Endothelial cell of umbilical vein (primary cell): ENCODE results near the gene UGCG. TPM values are rescaled to one million over a fixed set of nuclear protein-coding genes. Genes with fewer than 3 reads are reported as not detected.

Source experiments
- BruUV-seq: library from RNA; stranded (reverse); fragments of 400-500 nt; replicated peaks from 2 replicates; lab custom pipeline; 2021; lab: Mats Ljungman, UMichigan
- CTCF ChIA-PET: fragments of 300-600, 350-600 bp; sonication (Branson Sonifier 250); formaldehyde crosslinking; loops from one replicate; lab custom pipeline; 2021; ENCODE audit warnings: antibody characterized with exemption, inconsistent platforms; lab: Charles Lee
- POLR2A ChIA-PET: fragments of 300-600, 350-600 bp; sonication (Branson Sonifier 250); formaldehyde crosslinking; loops from one replicate; lab custom pipeline; 2021; ENCODE audit warnings: antibody characterized with exemption, inconsistent platforms; lab: Charles Lee
- DNase-seq: peaks from one replicate; pipeline ENCODE4 v3.0.0-alpha.2; 2011; ENCODE audit warnings: low read depth, low spot score
- FAIRE-seq: peaks from 2 replicates; lab custom pipeline; 2011; peaks lifted over from hg19 to GRCh38; lab: Jason Lieb, UNC
- H2AFZ ChIP-seq: 2 replicates; pipeline ENCODE4 v1.6.0; 2012; ENCODE audit warnings: low read depth, low read length, control low read depth, inconsistent platforms
- H3K27ac ChIP-seq: 2 replicates; pipeline ENCODE4 v1.5.1; 2011; ENCODE audit warnings: low read depth, mild to moderate bottlenecking, control low read depth, low read length, moderate library complexity; ENCODE audit not compliant: insufficient read depth
- H3K27me3 ChIP-seq, 2 experiments: 2 replicates each; pipeline versions ENCODE4 v1.6.0 to v1.6.1; 2011; ENCODE audit warnings: low read length in 2 of 2, mixed read lengths in 1 of 2; ENCODE audit not compliant: control insufficient read depth in 2 of 2, insufficient read depth in 2 of 2
- H3K36me3 ChIP-seq, 2 experiments: 2 replicates in 1 of 2; 3 replicates in 1 of 2; pipeline ENCODE4 v1.5.1; 2011; ENCODE audit warnings: low read length in 2 of 2, mild to moderate bottlenecking in 1 of 2, moderate library complexity in 1 of 2; ENCODE audit not compliant: control insufficient read depth in 2 of 2, insufficient read depth in 2 of 2; ENCODE audit errors: extremely low read depth in 1 of 2
- H3K4me1 ChIP-seq: 3 replicates; pipeline ENCODE4 v1.5.1; 2011; ENCODE audit warnings: mild to moderate bottlenecking, low read length; ENCODE audit not compliant: control insufficient read depth, insufficient read depth; ENCODE audit errors: extremely low read depth
- H3K4me2 ChIP-seq: 2 replicates; pipeline ENCODE4 v1.6.1; 2011; ENCODE audit warnings: low read length, control low read depth, mixed read lengths; ENCODE audit not compliant: insufficient read depth
- H3K4me3 ChIP-seq, 3 experiments: fragments of 200-600 bp in 1 of 3; sonication (generic), shearing (Covaris generic) in 1 of 3; replicated peaks in 1 of 3; 2 replicates each; pipeline ENCODE4 v1.5.1; 2011 to 2016; ENCODE audit warnings: control low read depth in 3 of 3, low read length in 3 of 3, mild to moderate bottlenecking in 2 of 3, inconsistent platforms in 1 of 3, low read depth in 1 of 3, moderate library complexity in 1 of 3; ENCODE audit not compliant: insufficient read depth in 1 of 3
- H3K79me2 ChIP-seq: 2 replicates; pipeline ENCODE4 v1.6.0; 2012; ENCODE audit warnings: low read length, inconsistent platforms; ENCODE audit not compliant: control insufficient read depth, insufficient read depth
- H3K9ac ChIP-seq: replicated peaks from 2 replicates; pipeline ENCODE3; 2011; ENCODE audit warnings: low read length, control low read depth; ENCODE audit not compliant: insufficient read depth; ENCODE audit errors: extremely low read depth
- H3K9me1 ChIP-seq: replicated peaks from 3 replicates; pipeline ENCODE4 v1.6.0; 2011; ENCODE audit warnings: mild to moderate bottlenecking, low read length; ENCODE audit not compliant: control insufficient read depth, insufficient read depth; ENCODE audit errors: extremely low read depth
- H3K9me3 ChIP-seq: replicated peaks from 2 replicates; pipeline ENCODE4 v1.5.1; 2012; ENCODE audit warnings: low read length, inconsistent platforms; ENCODE audit not compliant: control insufficient read depth, insufficient read depth
- H4K20me1 ChIP-seq: replicated peaks from 2 replicates; pipeline ENCODE3; 2011; ENCODE audit warnings: mild to moderate bottlenecking, low read length; ENCODE audit not compliant: control insufficient read depth, insufficient read depth; ENCODE audit errors: extremely low read depth
- CTCF ChIP-seq, 2 donors: IDR thresholded peaks; 1 replicate in 1 of 2; 2 replicates in 1 of 2; pipeline ENCODE4 v1.5.1; 2011; ENCODE audit warnings: low read length in 2 of 2, mild to moderate bottlenecking in 2 of 2, moderate library complexity in 2 of 2, control low read depth in 1 of 2, inconsistent platforms in 1 of 2, low read depth in 1 of 2; ENCODE audit not compliant: insufficient read depth in 1 of 2; ENCODE audit errors: extremely low read depth in 1 of 2
- EZH2 ChIP-seq: IDR thresholded peaks from 2 replicates; pipeline ENCODE4 v1.6.1; 2012; ENCODE audit warnings: borderline replicate concordance, low read depth, mild to moderate bottlenecking, moderate library complexity, low read length, inconsistent platforms; ENCODE audit not compliant: severe bottlenecking
- FOS ChIP-seq: IDR thresholded peaks from 2 replicates; pipeline ENCODE4 v1.6.1; 2011; ENCODE audit warnings: mild to moderate bottlenecking, low read length, moderate library complexity, borderline replicate concordance; ENCODE audit not compliant: insufficient read depth
- GATA2 ChIP-seq: IDR thresholded peaks from 2 replicates; pipeline ENCODE4 v1.7.0; 2011; ENCODE audit warnings: low read depth, mild to moderate bottlenecking, moderate library complexity, mixed read lengths, low read length; ENCODE audit not compliant: insufficient read length, insufficient read depth
- JUN ChIP-seq: IDR thresholded peaks from 2 replicates; pipeline ENCODE4 v1.6.1; 2011; ENCODE audit warnings: borderline replicate concordance, low read depth; ENCODE audit not compliant: insufficient read length, insufficient read depth
- MAX ChIP-seq: IDR thresholded peaks from 2 replicates; pipeline ENCODE4 v1.6.1; 2011; ENCODE audit not compliant: insufficient read depth, insufficient read length
- MYC ChIP-seq: IDR thresholded peaks from one replicate; pipeline ENCODE4 v1.6.1; 2011; ENCODE audit warnings: mild to moderate bottlenecking, low read depth, low read length
- POLR2A ChIP-seq: IDR thresholded peaks from 2 replicates; pipeline ENCODE4 v1.6.1; 2012; ENCODE audit warnings: low read depth, mild to moderate bottlenecking, control low read depth, low read length
- POLR2AphosphoS5 ChIP-seq: IDR thresholded peaks from 2 replicates; pipeline ENCODE4 v1.6.1; 2012; ENCODE audit warnings: low read depth, mild to moderate bottlenecking, control low read depth, low read length, moderate library complexity; ENCODE audit not compliant: insufficient read depth
- dilution Hi-C: fragments of 300-500 bp; cut with MboI; formaldehyde crosslinking; loops from one replicate; pipeline ENCODE4 v1.15.0; 2019; ENCODE audit warnings: low sequenced_read_pairs; ENCODE audit not compliant: extremely low pct_ligation_motif_present
- intact Hi-C: fragments of 100-400 bp; cut with micrococcal nuclease; formaldehyde crosslinking; loops from one replicate; pipeline ENCODE4 v1.10.0; 2022
- polyA plus RNA-seq, 4 experiments: library from polyadenylated mRNA; depleted of rRNA in 3 of 4; stranded (reverse) in 3 of 4; unstranded in 1 of 4; fragments of >200 nt; gene quantifications; 2 replicates each; pipeline versions ENCODE4 v1.2.1 to v1.2.3, GENCODE V29; 2011 to 2012; ENCODE audit warnings: missing spikeins in 1 of 4
- total RNA-seq: library from RNA; stranded (reverse); gene quantifications from 2 replicates; pipeline ENCODE4 v1.2.3, GENCODE V29; 2021

The UGCG gene
- total and polyA plus RNA-seq, 2 donors (not counting 3 experiments of a cell fraction or from before 2014, with no cell fraction given): 28.5 to 38.5 TPM

GRCh38 chr9:111936391-111936790 is 39.8 kb downstream of the UGCG start:
- dilution Hi-C loops: no loop called here
- no peak for FAIRE-seq

GRCh38 chr9:111937301-111937700 is 40.7 kb downstream of the UGCG start:
- Histone ChIP-seq H3K4me3 (no peak overlapping the region), H3K79me2 (no peaks in the 10 kb centered on the region), H3K9me1 (no peaks in the 10 kb centered on the region), H3K27ac (no peak overlapping the region), H3K4me2 (no peak overlapping the region), H3K27me3 (no peaks in the 10 kb centered on the region), H3K36me3 (peaks cover 3 to 7% of the 10 kb centered on the region in 2 experiments), H3K4me1 (peaks cover 6% of the 10 kb centered on the region), H3K9ac (no peak overlapping the region), H3K9me3 (no peaks in the 10 kb centered on the region), H2AFZ (no peak overlapping the region), H4K20me1 (no peaks in the 10 kb centered on the region)
- ChIA-PET CTCF (interaction anchor here (0.9 to 3.0 kb wide), 5 partner anchors 18 to 178 kb away, joined by 3 to 17 read pairs (median 3); no protein-coding TSS in a partner anchor), POLR2A (interaction anchor here (0.5 kb wide), 1 partner anchor 14 kb away, joined by 3 read pairs; no protein-coding TSS in a partner anchor)
- DNase-seq (no peak), FAIRE-seq (no peak)
- BruUV-seq: no TSS peak
- dilution Hi-C loops: no loop called here
- TF ChIP-seq JUN: no peak
- TF ChIP-seq EZH2: no peak
- no peak for TF ChIP-seq MYC
- TF ChIP-seq FOS: no peak
- no peak for TF ChIP-seq CTCF (IDR thresholded peaks at IDR 0.05; ENCODE audit: extremely low read depth in 1 of 2, insufficient read depth in 1 of 2, low read depth in 1 of 2, low read length in 2 of 2)
- no peak for TF ChIP-seq MAX
- no peak for TF ChIP-seq POLR2AphosphoS5
- TF ChIP-seq POLR2A: no peak
- no peak for TF ChIP-seq GATA2
- intact Hi-C loops: no loop called here

More at GRCh38 chr9:111936391-111936790, 39.8 kb downstream of the UGCG start:
- peaks cover 6% of the 10 kb centered on the region for H3K4me1 ChIP-seq
- H4K20me1 ChIP-seq: no peaks in the 10 kb centered on the region
- no peak overlapping the region for H3K9ac ChIP-seq
- intact Hi-C loops: no loop called here
- POLR2A ChIA-PET: no interaction called here
- H3K36me3 ChIP-seq: peaks cover 3 to 7% of the 10 kb centered on the region in 2 experiments
- no peak for DNase-seq
- no peak overlapping the region for H2AFZ ChIP-seq
- no peak overlapping the region for H3K4me2 ChIP-seq
- H3K27me3 ChIP-seq: no peaks in the 10 kb centered on the region
- H3K27ac ChIP-seq: no peak overlapping the region
- no TSS peak for BruUV-seq
- CTCF ChIA-PET: interaction anchor here (0.9 to 3.0 kb wide), 6 partner anchors 21 to 177 kb away, joined by 3 to 17 read pairs (median 4); no protein-coding TSS in a partner anchor
- H3K79me2 ChIP-seq: no peaks in the 10 kb centered on the region
- H3K9me1 ChIP-seq: no peaks in the 10 kb centered on the region
- H3K9me3 ChIP-seq: no peaks in the 10 kb centered on the region
- H3K4me3 ChIP-seq: no peak overlapping the region
- no peak for TF ChIP-seq FOS
- TF ChIP-seq POLR2AphosphoS5: no peak
- no peak for TF ChIP-seq JUN
